Activated T-cell treated with anti-CD3 and anti-CD28 coated beads, Interleukin-2, amount 50 U/mL, for 72 hours (primary cell): Measurements from ENCODE around the gene ABHD1. TPM values are rescaled to one million over a fixed set of nuclear protein-coding genes. Genes with fewer than 3 reads are reported as not detected.

Experiments
- ATAC-seq, 2 donors: fragments of 150-1000 bp; cut with Tn5 transposase; replicated peaks in 1 of 2; 2 replicates each; pipeline ENCODE4 v1.10.0; 2021; ENCODE audit warnings: moderate library complexity in 2 of 2, mild to moderate bottlenecking in 1 of 2
- DNase-seq, 2 donors: peaks; one replicate each; pipeline ENCODE4 v3.0.0; 2021 to 2022; ENCODE audit warnings: mixed read lengths in 1 of 2
- H3K27ac Mint-ChIP-seq: one replicate; pipeline ENCODE4 v1.8.0; 2022; ENCODE audit warnings: mild to moderate bottlenecking, moderate library complexity, mixed read lengths
- H3K27me3 Mint-ChIP-seq: one replicate; pipeline ENCODE4 v1.8.0; 2022; ENCODE audit warnings: low read depth, mixed read lengths
- H3K36me3 Mint-ChIP-seq, 2 donors: one replicate each; pipeline ENCODE4 v1.8.0; 2022; ENCODE audit warnings: mixed read lengths in 2 of 2, mild to moderate bottlenecking in 1 of 2; ENCODE audit not compliant: insufficient read depth in 2 of 2
- H3K4me1 Mint-ChIP-seq: one replicate; pipeline ENCODE4 v1.8.0; 2022; ENCODE audit warnings: low read depth, mixed read lengths
- H3K4me3 Mint-ChIP-seq, 2 donors: one replicate each; pipeline ENCODE4 v1.8.0; 2022; ENCODE audit warnings: mild to moderate bottlenecking in 2 of 2, mixed read lengths in 2 of 2, moderate library complexity in 2 of 2
- H3K9me3 Mint-ChIP-seq, 2 donors: one replicate each; pipeline ENCODE4 v1.8.0; 2022; ENCODE audit warnings: mixed read lengths in 2 of 2
- total RNA-seq, 2 donors: library from RNA; stranded (reverse); gene quantifications; one replicate each; pipeline ENCODE4 v1.2.3, GENCODE V29; 2022

ABHD1 gene
- total RNA-seq, 2 donors from 2014 or later = 0.34 to 0.72 TPM

DNA sequence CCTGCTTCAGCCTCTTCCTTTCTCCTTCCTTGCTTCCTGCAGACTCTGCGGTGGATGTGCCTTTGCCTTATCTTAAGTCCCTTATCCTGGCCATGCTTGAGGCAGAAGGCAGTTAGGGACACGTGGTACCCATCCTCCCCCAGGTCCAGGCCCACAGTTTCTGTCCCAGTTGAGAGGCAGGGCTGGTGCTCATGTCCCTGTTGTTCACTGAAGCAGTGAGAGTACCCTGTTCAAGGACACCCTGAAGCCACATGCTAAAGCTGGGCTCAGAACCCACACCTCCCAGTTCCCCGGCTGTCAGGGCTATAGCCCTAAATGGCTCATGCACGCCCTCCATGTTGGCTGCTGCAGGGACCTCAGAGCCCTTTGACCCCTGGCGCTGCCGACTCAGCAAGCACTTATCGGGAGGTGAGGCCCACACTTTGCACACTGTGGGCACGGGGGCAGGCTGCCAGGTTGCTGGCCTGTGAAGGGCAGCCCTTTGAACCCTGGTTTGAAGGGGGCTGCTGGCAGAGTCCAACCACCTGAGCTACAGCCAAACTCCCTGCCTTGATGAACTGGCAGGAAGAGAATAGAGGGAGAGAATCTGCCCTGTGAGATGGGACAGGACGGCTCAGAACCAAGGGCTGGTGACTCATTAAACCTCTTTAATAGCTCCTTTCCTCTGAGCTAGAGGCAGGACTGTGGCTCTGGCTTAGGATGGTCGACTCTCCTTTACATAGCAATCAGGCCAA, 30.8 kb upstream of the ABHD1 start:
- DNase-seq = no peak
- Mint-ChIP-seq H3K4me1 (peaks cover 28% of the 10 kb centered on the region), H3K36me3 (no peaks in the 10 kb centered on the region), H3K27ac (no peak overlapping the region), H3K4me3 (no peak overlapping the region), H3K27me3 (no peaks in the 10 kb centered on the region), H3K9me3 (no peaks in the 10 kb centered on the region)
- no peak for ATAC-seq

DNA sequence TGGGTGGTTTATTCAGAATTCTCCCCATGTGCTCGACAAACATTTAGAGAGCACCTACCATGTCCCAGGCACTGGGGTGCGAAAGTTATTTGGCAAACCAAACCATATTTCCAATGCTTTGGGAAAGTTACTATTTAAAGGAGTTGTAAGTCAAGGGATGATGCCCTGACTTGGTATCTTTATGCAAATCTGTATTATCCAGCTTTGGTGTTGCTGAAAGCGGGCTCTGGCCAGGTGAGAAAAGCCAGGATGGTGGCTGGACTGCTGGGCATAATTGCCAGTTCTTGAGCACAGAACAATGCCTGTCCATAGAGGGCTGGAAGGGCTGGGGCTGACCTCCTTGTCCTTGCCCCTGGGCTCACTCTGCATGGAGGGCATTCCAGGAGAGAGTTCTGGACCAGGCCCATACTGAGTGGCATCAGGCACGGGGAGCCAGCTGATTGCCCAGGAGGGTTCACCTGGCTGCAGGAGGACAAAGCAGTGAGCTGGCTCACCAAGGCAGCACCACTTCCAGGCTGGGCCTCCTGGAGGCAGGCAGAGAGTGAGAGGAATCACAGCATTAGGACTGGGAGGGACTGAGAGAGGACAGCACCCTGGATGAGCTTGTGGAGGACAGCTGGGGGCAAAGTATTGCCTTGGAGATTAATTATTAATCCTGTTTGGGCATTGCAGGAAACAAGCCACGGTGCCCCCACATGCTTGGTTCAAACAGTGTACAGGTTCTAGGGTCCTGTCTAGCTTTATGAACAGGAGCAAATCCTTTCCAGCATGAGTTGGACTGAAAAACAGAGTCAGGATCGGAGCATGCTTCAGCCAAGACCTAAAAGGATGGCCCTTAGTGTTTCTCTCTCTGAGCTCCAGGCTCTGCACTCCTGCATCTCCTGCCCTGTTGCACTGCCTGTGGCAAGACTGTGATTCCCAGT, 29.9 kb upstream of the ABHD1 start:
- Mint-ChIP-seq H3K4me1 (peaks cover 22% of the 10 kb centered on the region), H3K27me3 (no peaks in the 10 kb centered on the region), H3K4me3 (no peak overlapping the region), H3K27ac (no peak overlapping the region), H3K36me3 (no peaks in the 10 kb centered on the region), H3K9me3 (no peaks in the 10 kb centered on the region)
- no peak for ATAC-seq
- no peak for DNase-seq

DNA sequence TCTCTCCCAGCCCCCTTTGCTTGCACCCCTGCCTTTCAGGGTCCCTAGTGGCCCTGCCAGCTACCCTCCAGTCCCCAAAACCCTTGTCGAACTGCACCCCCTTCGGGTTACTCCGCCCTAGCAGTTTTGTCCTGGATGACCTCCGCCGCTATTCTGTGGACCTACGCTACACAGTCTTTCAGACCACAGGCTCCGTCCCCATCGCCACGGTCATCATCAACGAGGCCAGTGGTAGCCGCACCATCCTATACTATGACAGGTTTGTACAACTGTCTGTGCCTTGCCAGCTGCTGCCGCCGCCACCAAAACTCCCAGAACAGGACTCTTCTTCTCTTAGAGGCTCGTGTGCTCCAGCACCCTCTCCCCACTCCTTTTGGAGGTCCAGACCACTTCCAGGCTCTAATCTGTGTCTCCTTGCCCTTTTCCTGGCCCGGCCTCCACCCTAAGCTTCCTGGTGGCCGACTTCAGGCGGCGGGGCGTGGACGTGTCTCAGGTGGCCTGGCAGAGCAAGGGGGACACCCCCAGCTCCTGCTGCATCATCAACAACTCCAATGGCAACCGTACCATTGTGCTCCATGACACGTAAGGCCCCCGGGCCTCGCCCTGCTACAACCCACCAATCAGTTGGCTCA, 29.1 kb upstream of the ABHD1 start:
- Mint-ChIP-seq H3K9me3 (no peaks in the 10 kb centered on the region), H3K36me3 (no peaks in the 10 kb centered on the region), H3K27me3 (no peaks in the 10 kb centered on the region), H3K4me1 (peaks cover 16% of the 10 kb centered on the region), H3K27ac (no peak overlapping the region), H3K4me3 (no peak overlapping the region)
- DNase-seq (no peak), ATAC-seq (no peak)

GRCh38 chr2:27095427-27095744, 28.2 kb upstream of the ABHD1 start:
- H3K9me3 Mint-ChIP-seq = no peaks in the 10 kb centered on the region
- DNase-seq = no peak
- no peaks in the 10 kb centered on the region for H3K27me3 Mint-ChIP-seq
- peaks cover 16% of the 10 kb centered on the region for H3K4me1 Mint-ChIP-seq
- no peak overlapping the region for H3K27ac Mint-ChIP-seq
- H3K4me3 Mint-ChIP-seq = peak overlapping the region; percentile 54 to 56
- no peaks in the 10 kb centered on the region for H3K36me3 Mint-ChIP-seq
- no peak for ATAC-seq

DNA sequence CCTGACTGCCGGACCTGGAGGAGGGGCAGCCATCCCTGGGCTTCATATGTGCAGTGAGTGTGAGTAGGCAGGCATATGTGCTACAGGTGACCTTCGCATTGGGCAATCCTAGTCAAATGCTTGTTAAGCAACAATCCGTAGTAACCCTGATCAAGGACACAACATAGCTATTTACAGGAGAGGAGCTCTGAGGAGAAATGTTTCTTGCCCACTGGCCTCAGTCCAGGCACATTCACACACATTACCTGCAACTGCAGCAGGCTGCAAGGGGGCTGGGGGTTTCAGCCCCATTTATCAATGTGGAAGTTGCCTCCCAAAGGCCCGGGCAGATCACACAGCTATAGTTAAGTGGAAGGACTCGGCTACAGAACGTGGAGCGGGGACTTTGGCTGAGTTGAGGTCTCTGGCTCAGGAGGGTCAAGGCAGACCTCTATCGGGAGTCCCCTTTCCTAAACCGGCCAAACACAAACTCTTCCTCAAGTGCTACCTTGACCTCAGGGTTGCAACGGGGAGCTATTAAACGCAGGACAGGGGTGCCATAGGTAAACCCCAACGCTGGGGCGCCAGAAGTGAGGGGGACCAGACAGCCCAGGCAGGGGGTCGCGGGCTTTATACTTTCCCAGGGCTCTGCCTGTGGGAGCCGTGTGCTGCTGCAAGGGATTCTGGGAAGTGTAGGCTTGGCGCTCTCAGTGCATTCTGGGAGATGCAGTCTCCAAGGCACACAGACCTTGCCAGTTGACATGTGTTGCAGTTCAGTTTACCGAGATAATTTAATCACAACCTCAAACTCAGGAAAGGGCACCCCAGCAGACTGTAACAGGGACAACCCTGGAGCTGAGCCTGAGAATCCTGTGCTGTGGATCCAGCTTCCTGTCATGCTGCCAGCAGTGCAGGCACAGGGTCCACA, 27.6 kb upstream of the ABHD1 start:
- Mint-ChIP-seq H3K27ac (no peak overlapping the region), H3K4me1 (peaks cover 16% of the 10 kb centered on the region), H3K27me3 (no peaks in the 10 kb centered on the region), H3K36me3 (no peaks in the 10 kb centered on the region), H3K4me3 (peak overlapping the region; percentile 54 to 56), H3K9me3 (no peaks in the 10 kb centered on the region)
- DNase-seq (peak; percentile 39 to 45), ATAC-seq (peak; percentile 76 to 83)

- Mint-ChIP-seq H3K36me3 (no peaks in the 10 kb centered on the region), H3K27ac (no peak overlapping the region), H3K27me3 (no peaks in the 10 kb centered on the region), H3K4me3 (no peak overlapping the region), H3K9me3 (no peaks in the 10 kb centered on the region), H3K4me1 (peaks cover 16% of the 10 kb centered on the region)
- DNase-seq (no peak), ATAC-seq (no peak)
Observed at GRCh38 chr2:27096748-27097297, 26.8 kb upstream of the ABHD1 start.

DNA sequence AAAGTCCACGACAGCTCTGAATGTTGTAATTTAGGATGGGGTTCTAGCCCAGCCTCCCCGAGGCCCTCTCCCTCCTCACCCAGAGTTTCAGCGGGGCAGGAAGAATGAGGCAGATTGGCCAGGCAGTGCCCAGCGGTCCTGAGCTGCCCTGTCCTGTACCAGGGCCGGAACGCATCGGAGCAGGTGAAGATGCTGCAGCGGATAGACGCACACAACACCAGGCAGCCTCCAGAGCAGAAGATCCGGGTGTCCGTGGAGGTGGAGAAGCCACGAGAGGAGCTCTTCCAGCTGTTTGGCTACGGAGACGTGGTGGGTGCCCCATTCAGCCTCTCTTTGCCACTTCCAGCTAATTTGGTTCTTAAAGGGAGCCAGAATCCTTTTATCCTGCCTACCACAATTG, 26.3 kb upstream of the ABHD1 start:
- no peak for DNase-seq
- Mint-ChIP-seq H3K4me3 (no peak overlapping the region), H3K27me3 (no peaks in the 10 kb centered on the region), H3K36me3 (no peaks in the 10 kb centered on the region), H3K4me1 (peaks cover 16% of the 10 kb centered on the region), H3K9me3 (no peaks in the 10 kb centered on the region), H3K27ac (no peak overlapping the region)
- no peak for ATAC-seq

DNA sequence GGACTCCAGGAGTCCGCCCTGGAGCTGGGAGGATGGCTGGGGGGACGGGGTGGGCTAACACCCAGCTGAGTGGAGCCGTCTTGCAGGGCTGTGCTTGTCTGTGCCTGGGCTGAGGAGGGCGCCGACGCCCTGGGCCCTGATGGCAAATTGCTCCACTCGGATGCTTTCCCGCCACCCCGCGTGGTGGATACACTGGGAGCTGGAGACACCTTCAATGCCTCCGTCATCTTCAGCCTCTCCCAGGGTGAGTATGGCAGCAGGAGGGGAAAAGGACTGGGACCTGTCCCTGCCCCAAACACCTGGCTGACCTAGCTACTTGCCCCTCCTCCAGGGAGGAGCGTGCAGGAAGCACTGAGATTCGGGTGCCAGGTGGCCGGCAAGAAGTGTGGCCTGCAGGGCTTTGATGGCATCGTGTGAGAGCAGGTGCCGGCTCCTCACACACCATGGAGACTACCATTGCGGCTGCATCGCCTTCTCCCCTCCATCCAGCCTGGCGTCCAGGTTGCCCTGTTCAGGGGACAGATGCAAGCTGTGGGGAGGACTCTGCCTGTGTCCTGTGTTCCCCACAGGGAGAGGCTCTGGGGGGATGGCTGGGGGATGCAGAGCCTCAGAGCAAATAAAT, 24.2 kb upstream of the ABHD1 start:
- no peak for DNase-seq
- Mint-ChIP-seq H3K27me3 (no peaks in the 10 kb centered on the region), H3K27ac (no peak overlapping the region), H3K4me1 (peaks cover 16% of the 10 kb centered on the region), H3K36me3 (no peaks in the 10 kb centered on the region), H3K9me3 (no peaks in the 10 kb centered on the region), H3K4me3 (no peak overlapping the region)
- no peak for ATAC-seq

DNA sequence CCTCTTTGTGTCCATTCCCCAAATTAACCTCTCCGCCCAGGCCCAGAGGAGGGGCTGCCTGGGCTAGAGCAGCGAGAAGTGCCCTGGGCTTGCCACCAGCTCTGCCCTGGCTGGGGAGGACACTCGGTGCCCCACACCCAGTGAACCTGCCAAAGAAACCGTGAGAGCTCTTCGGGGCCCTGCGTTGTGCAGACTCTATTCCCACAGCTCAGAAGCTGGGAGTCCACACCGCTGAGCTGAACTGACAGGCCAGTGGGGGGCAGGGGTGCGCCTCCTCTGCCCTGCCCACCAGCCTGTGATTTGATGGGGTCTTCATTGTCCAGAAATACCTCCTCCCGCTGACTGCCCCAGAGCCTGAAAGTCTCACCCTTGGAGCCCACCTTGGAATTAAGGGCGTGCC, 23.6 kb upstream of the ABHD1 start:
- no peak overlapping the region for H3K27ac Mint-ChIP-seq

DNA sequence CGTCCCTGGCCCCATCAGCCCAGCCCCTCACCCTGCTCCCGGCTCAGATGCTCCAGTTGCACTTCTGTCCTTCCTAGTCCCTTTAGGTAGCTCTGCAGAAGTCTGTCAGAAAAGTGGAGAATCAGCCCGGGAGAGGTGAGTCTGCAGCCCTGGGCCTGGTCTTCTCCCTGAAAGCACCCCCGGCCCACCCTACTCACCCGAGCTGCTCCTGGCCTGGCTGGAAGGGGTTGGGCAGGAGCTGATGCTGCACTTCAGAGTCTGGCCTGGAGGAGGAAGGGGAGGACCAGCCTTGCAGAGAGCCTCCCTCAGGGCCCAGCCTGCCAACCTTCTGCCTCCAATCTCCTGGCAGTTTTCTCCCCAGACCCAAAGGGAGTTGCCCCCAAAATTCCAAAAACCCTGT, 21.3 kb upstream of the ABHD1 start:
- ATAC-seq = no peak
- no peak overlapping the region for H3K27ac Mint-ChIP-seq
- no peaks in the 10 kb centered on the region for H3K36me3 Mint-ChIP-seq
- H3K9me3 Mint-ChIP-seq = no peaks in the 10 kb centered on the region
- H3K4me3 Mint-ChIP-seq = no peak overlapping the region
- no peaks in the 10 kb centered on the region for H3K27me3 Mint-ChIP-seq
- no peaks in the 10 kb centered on the region for H3K4me1 Mint-ChIP-seq
- no peak for DNase-seq

More for the DNA sequence above, 23.6 kb upstream of the ABHD1 start:
- H3K27me3 Mint-ChIP-seq = no peaks in the 10 kb centered on the region
- no peaks in the 10 kb centered on the region for H3K36me3 Mint-ChIP-seq
- H3K4me1 Mint-ChIP-seq = peaks cover 16% of the 10 kb centered on the region
- DNase-seq (no peak), ATAC-seq (no peak)
- H3K4me3 Mint-ChIP-seq = no peak overlapping the region
- no peaks in the 10 kb centered on the region for H3K9me3 Mint-ChIP-seq

GRCh38 chr2:27105981-27106380, 17.6 kb upstream of the ABHD1 start:
- ATAC-seq (no peak), DNase-seq (no peak)
- Mint-ChIP-seq H3K27ac (no peak overlapping the region), H3K4me1 (no peaks in the 10 kb centered on the region), H3K4me3 (no peak overlapping the region), H3K36me3 (no peaks in the 10 kb centered on the region), H3K9me3 (no peaks in the 10 kb centered on the region), H3K27me3 (no peaks in the 10 kb centered on the region)

- Mint-ChIP-seq H3K4me3 (no peak overlapping the region), H3K9me3 (no peaks in the 10 kb centered on the region), H3K27me3 (no peaks in the 10 kb centered on the region), H3K36me3 (no peaks in the 10 kb centered on the region), H3K4me1 (no peaks in the 10 kb centered on the region), H3K27ac (no peak overlapping the region)
- DNase-seq (no peak), ATAC-seq (no peak)
Observed at GRCh38 chr2:27108221-27108620, 15.4 kb upstream of the ABHD1 start.
